Skeletal muscle satellite cell (primary cell): Measurements from ENCODE around the gene PTPRS.

Experiments used
- H3K27me3 ChIP-seq: 2 replicates; pipeline ENCODE4 v1.7.0; 2013; ENCODE audit warnings: low read length; ENCODE audit not compliant: control insufficient read depth, insufficient read depth
- H3K36me3 ChIP-seq: 2 replicates; pipeline ENCODE4 v1.7.0; 2013; ENCODE audit warnings: mild to moderate bottlenecking, control low read depth, low read length; ENCODE audit not compliant: insufficient read depth
- H3K4me1 ChIP-seq: 2 replicates; pipeline ENCODE4 v1.7.0; 2013; ENCODE audit warnings: low read length; ENCODE audit not compliant: control insufficient read depth, insufficient read depth
- H3K4me2 ChIP-seq: 2 replicates; pipeline ENCODE4 v1.7.0; 2013; ENCODE audit warnings: mild to moderate bottlenecking, low read length
- H3K4me3 ChIP-seq: 2 replicates; pipeline ENCODE4 v1.7.0; 2013; ENCODE audit warnings: low read length
- H3K9ac ChIP-seq: 2 replicates; pipeline ENCODE4 v1.7.0; 2013; ENCODE audit warnings: mild to moderate bottlenecking, low read depth, low read length, moderate library complexity
- H3K9me3 ChIP-seq: replicated peaks from 2 replicates; pipeline ENCODE4 v1.7.0; 2013; ENCODE audit warnings: mild to moderate bottlenecking, control low read depth, low read length

The PTPRS gene

DNA sequence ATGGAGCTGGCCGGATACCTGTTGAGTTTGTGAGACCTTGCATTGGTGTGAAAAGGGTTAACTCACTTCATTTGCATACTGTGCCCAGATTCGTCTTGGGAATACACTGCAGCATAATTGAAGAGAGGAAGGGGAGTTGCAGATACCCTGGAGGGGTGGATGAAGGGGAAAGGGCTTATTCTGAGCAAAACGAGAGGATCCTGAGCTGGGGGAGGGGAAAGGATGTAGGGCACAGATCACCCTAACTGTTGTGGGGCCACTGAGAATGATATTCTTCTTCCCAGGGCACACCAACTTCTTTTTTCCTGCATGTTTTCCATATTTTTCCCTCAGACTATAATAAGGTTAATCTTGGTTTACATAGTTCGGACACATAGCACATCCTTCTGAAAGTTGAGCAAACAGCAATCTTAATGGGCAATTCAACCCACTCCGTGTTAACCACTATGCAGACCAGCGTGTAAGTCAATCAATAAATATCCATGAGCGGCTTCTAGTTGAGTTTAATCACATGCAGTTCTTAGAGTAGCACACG, 11.7 kb upstream of the PTPRS start:
- H3K9ac ChIP-seq, result no peak overlapping the region
- H3K36me3 ChIP-seq, result no peaks in the 10 kb centered on the region
- H3K9me3 ChIP-seq, result no peaks in the 10 kb centered on the region
- H3K4me1 ChIP-seq, result no peaks in the 10 kb centered on the region
- peaks cover 33% of the 10 kb centered on the region for H3K27me3 ChIP-seq
- H3K4me2 ChIP-seq, result no peak overlapping the region
- no peak overlapping the region for H3K4me3 ChIP-seq

DNA sequence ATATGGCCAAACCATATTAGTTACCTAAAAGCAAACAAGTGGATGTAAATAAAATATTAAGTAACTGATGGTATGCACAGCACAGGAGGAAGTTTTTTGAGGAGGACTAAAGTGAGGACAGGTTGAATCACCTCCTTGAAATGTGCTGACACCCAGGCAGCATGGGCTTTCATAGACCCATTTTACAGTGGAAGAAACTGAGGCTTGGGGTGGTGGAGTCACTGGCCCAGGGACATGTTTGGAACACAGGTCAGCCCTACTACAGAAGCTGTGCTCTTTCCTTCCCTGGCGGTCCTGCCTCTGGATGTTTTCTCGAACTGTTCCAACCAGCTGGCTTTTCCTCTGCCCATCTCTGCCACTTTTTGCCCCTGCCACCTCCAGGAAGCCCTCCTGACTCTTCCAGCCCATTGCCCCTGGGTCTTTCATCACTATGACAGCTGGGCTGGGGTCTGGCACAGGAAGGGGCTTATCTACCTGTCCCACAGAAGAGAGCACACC, 11.2 kb upstream of the PTPRS start:
- Histone ChIP-seq H3K4me2 (no peak overlapping the region), H3K27me3 (peaks cover 33% of the 10 kb centered on the region), H3K4me3 (no peak overlapping the region), H3K4me1 (no peaks in the 10 kb centered on the region), H3K9me3 (no peaks in the 10 kb centered on the region), H3K36me3 (no peaks in the 10 kb centered on the region), H3K9ac (no peak overlapping the region)

DNA sequence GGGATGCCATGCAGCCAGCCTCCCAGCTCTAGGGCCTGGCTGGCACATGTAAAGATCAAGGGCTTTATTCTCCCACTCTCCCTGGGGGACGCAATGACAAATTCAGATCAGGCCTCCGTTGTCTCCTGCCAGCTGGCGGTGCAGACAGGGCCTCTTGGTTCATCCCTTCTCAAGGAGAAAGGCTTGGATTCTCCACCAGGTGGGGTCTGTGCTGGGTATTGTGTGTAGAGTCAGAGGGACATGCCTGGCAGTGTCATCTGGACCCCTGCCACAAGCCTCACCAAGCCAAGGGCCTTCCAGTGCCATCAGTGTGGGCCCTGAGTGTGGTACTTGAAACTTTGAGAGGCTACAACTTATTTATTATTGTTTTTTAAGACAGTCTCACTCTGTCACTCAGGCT, 8.4 kb upstream of the PTPRS start:
- Histone ChIP-seq H3K27me3 (peaks cover 21% of the 10 kb centered on the region), H3K4me1 (peaks cover 9% of the 10 kb centered on the region), H3K4me2 (no peak overlapping the region), H3K9ac (no peak overlapping the region), H3K36me3 (no peaks in the 10 kb centered on the region), H3K9me3 (no peaks in the 10 kb centered on the region), H3K4me3 (no peak overlapping the region)

DNA sequence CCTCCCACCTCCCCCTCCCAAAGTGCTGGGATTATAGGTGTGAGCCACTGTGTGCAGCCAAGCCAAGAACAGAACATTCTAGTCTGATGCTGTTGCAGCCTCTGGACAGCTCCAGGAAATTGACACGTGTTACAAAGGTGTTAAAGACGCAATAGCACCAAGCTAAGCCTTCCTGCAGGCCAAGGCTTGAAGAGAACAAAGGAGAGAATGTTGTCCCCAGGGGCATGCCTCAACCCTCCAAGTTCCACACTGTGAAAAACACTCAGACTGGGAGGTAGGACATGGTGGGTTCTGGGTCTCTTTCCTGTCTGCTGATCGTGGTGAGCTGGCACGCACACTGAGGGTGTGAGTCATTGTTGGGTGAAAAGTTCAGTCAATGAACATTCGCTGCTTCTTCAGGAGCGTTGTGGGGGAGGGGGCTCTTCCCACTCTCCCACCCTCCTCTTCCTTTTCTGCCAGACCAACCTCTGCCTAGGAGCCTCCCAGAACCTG, 5.3 kb upstream of the PTPRS start:
- Histone ChIP-seq H3K9ac (no peak overlapping the region), H3K27me3 (peaks cover 20% of the 10 kb centered on the region), H3K36me3 (no peaks in the 10 kb centered on the region), H3K4me1 (peaks cover 9% of the 10 kb centered on the region), H3K4me3 (no peak overlapping the region), H3K9me3 (no peaks in the 10 kb centered on the region), H3K4me2 (peak overlapping the region; percentile 3)

DNA sequence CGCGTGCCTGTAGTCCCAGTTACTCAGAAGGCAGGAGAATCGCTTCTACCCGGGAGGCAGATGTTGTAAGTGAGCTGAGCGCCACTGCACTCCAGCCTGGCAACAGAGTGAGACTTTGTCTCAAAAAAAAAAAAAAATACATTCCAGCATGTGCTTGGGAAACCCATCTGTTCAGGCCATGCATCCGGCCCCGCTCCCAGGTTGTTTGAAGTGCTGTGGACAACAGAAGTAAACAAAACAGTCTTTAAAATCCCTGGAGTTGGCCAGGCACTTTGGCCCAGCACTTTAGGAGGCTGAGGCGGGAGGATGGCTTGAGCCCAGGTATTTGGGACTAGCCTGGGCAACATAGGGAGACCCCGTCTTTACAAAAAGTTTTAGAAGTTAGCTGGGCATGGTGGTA, 3.2 kb upstream of the PTPRS start:
- Histone ChIP-seq H3K4me3 (no peak overlapping the region), H3K9me3 (no peaks in the 10 kb centered on the region), H3K4me2 (no peak overlapping the region), H3K27me3 (peaks cover 26% of the 10 kb centered on the region), H3K9ac (no peak overlapping the region), H3K36me3 (no peaks in the 10 kb centered on the region), H3K4me1 (peaks cover 20% of the 10 kb centered on the region)

DNA sequence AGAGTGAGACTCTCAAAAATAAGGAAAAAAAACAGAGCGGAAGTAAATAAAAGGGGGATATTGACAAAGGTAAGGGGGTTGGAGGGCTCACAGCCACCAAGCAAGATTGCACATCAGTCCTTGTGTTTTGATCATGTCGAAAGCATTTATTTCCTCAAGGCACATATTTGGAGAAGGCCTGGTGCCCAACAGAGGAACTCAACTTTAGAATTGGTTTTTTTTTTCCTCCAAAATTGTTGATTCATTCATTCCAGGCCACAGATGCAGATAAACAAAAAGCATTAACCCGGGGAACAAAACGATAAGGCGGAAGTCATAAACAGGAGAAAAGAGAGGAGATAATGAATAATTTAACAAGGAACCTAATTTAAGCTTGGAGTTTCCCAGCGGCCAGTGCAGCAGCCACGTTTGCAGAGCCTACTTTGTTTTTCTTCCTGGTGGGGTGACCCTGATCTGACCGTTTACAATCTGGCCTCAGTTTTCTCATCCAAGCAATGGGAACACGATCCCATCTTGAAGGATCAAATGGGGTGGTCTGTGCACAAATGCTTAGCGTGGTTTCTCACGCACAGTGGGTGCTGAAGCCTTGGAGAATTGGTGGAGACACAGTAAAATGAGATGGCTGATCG, 2.1 kb upstream of the PTPRS start:
- no peaks in the 10 kb centered on the region for H3K36me3 ChIP-seq
- no peak overlapping the region for H3K4me3 ChIP-seq
- H3K27me3 ChIP-seq, result peaks cover 35% of the 10 kb centered on the region
- H3K4me1 ChIP-seq, result peaks cover 21% of the 10 kb centered on the region
- no peak overlapping the region for H3K4me2 ChIP-seq
- H3K9me3 ChIP-seq, result no peaks in the 10 kb centered on the region
- no peak overlapping the region for H3K9ac ChIP-seq

DNA sequence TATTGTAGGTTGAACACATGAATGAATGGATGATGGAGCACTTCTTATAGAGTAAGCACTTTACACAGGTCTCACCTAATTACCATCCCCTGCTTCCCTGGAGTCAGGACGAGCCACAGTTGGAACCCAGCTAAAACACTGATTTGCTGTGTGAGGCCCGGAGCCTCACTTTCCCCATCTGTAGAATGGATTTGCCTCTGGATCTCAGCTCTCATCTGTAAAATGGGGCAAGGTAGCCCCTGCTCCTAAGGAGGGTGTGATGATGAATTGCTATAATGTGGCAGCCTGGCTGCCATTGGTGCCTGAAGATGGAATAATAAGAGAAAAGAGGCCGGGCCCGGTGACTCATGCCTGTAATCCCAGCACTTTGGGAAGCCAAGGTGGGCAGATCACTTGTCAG, 1.4 kb upstream of the PTPRS start:
- H3K9ac ChIP-seq, result no peak overlapping the region
- no peaks in the 10 kb centered on the region for H3K36me3 ChIP-seq
- H3K4me3 ChIP-seq, result no peak overlapping the region
- H3K4me2 ChIP-seq, result no peak overlapping the region
- peaks cover 37% of the 10 kb centered on the region for H3K27me3 ChIP-seq
- no peaks in the 10 kb centered on the region for H3K9me3 ChIP-seq
- peaks cover 21% of the 10 kb centered on the region for H3K4me1 ChIP-seq

DNA sequence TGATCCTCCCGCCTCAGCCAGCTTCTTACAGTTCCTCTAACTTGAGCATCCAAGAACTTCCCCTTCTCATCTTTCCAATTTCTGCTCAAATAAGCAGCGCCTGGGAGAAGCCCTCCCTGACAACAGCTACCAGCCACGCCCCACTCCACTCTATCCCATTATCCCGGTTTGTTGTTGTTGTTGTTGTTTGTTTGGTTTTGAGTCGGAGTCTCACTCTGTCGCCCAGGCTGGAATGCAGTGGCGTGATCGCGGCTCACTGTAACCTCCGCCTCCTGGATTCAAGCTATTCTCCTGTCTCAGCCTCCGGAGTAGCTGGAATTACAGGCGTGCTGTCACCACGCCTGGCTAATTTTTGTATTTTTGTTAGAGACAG, 822 bp upstream of the PTPRS start:
- Histone ChIP-seq H3K36me3 (no peaks in the 10 kb centered on the region), H3K9ac (no peak overlapping the region), H3K4me2 (no peak overlapping the region), H3K4me3 (no peak overlapping the region), H3K27me3 (peaks cover 37% of the 10 kb centered on the region), H3K9me3 (no peaks in the 10 kb centered on the region), H3K4me1 (peaks cover 21% of the 10 kb centered on the region)

DNA sequence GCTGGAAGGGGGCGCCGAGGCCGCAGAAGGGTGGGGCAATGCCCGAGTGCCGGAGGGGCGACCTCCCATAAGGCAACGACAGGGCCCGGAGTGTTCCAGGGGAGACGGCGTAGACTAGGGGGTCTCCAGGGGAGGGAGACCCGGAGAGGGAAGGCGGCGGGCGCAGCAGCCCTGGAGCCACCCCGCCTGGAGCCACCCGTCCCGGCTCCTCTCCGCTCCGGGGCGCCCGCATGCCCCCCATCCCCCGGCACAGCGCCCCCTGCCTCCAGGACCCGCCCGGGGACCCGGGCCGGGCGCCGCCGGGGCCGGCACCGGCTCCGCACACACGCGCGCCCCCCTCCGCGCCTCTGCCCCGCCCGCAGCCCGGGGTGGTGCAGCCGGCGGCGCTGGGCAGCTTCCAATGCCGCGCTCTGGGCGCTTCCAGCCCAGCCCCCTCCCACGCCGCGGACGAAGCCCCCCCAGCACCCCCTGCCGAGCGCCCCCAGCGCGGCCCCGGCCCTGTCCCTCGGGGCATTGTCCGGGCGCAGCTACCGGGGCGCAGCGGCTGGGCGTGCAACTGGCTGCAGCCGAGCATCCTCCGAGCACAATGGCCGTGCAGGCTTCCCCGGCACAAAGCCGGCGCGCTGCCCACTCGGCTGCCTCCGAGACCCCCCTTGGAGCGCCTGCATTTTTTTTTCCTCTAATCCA, 519 bp downstream of the PTPRS start:
- Histone ChIP-seq H3K27me3 (peaks cover 49% of the 10 kb centered on the region), H3K9me3 (no peaks in the 10 kb centered on the region), H3K4me3 (peak overlapping the region; percentile 73), H3K4me2 (peak overlapping the region; percentile 93), H3K36me3 (no peaks in the 10 kb centered on the region), H3K9ac (peak overlapping the region; percentile 58), H3K4me1 (peaks cover 13% of the 10 kb centered on the region)

DNA sequence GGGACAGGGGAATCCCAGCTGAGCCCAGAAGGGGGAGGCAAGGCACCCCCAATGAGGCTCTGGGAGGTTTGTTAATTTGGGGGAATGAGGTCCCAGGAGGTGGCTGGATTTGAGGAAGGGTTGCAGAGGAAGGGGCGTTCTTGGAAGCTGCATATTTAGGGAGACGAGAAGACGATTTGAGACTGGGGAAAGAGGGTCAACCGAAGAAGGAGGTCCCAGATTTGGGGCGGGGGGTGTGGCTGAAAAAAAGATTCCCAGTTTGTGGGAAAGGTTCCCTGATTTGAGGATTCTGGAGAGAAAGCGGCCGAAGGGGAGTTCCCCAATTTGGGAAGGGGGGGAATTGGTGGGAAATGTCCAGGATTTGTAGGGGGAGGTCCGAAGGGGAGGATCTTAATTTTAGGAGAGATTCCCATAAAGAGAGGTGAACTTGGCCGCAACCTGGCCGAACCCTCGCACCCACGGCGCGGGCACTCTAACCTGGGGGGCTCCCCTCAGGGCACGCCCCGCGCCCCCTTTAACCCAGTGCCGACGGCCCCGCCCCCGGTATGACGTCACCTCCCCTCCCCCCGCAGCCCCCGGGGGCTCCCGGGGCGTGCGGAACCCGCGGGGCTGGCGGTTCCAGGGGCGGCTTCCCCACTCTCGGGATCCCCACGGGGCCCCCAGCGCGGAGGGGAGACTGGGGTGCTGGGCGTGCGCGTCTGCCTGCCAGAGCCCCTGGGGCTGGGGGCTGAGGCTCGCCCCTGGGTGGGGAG, 1.2 kb downstream of the PTPRS start:
- Histone ChIP-seq H3K9ac (peak overlapping the region; percentile 26), H3K27me3 (peaks cover 55% of the 10 kb centered on the region), H3K4me2 (peak overlapping the region; percentile 93), H3K4me3 (peak overlapping the region; percentile 73), H3K36me3 (no peaks in the 10 kb centered on the region), H3K9me3 (no peaks in the 10 kb centered on the region), H3K4me1 (peaks cover 13% of the 10 kb centered on the region)

DNA sequence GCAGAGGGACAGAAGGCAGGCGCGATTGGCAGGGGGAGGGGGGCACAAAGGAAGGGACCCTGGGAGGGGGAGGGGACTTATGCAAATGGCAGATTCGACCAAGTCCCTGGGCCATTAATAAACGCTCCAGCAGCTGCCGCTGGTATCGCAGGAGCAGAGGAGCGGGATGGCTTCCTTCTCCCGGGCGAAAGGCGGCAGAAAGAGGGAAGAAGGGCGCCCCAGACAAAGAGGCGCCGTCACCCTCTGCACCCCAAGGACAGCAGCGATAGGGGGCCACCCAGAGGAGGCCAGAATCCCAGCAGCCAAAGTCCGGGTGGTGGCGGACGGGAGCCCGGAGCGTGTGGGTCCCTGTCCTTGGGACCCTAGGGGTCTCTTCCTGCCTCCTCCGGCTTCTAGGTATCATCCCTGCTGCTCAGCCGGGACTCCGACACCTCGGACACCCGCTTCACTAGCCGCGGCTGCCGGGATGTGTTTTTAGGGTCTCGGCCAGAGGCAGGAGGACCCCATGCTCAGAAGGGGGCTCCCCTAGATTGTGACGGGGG, 1.9 kb downstream of the PTPRS start:
- peaks cover 13% of the 10 kb centered on the region for H3K4me1 ChIP-seq
- H3K36me3 ChIP-seq, result no peaks in the 10 kb centered on the region
- H3K4me2 ChIP-seq, result no peak overlapping the region
- H3K9ac ChIP-seq, result no peak overlapping the region
- H3K9me3 ChIP-seq, result no peaks in the 10 kb centered on the region
- no peak overlapping the region for H3K4me3 ChIP-seq
- H3K27me3 ChIP-seq, result peaks cover 51% of the 10 kb centered on the region
